ENCODE results near the gene RXFP3. TPM values are rescaled to one million over a fixed set of nuclear protein-coding genes. Genes with fewer than 3 reads are reported as not detected.
A peak's percentile ranks its signal among the peaks of the same experiment; 100 is the strongest.
"Not testable (repeated sequence)": the region's sequence is repeated elsewhere in the genome, so short reads cannot be mapped to it uniquely, and the experiment has no call there.

RXFP3 gene, protein sequence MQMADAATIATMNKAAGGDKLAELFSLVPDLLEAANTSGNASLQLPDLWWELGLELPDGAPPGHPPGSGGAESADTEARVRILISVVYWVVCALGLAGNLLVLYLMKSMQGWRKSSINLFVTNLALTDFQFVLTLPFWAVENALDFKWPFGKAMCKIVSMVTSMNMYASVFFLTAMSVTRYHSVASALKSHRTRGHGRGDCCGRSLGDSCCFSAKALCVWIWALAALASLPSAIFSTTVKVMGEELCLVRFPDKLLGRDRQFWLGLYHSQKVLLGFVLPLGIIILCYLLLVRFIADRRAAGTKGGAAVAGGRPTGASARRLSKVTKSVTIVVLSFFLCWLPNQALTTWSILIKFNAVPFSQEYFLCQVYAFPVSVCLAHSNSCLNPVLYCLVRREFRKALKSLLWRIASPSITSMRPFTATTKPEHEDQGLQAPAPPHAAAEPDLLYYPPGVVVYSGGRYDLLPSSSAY
- total RNA-seq = not detected
- long read RNA-seq = 0 reads

DNA sequence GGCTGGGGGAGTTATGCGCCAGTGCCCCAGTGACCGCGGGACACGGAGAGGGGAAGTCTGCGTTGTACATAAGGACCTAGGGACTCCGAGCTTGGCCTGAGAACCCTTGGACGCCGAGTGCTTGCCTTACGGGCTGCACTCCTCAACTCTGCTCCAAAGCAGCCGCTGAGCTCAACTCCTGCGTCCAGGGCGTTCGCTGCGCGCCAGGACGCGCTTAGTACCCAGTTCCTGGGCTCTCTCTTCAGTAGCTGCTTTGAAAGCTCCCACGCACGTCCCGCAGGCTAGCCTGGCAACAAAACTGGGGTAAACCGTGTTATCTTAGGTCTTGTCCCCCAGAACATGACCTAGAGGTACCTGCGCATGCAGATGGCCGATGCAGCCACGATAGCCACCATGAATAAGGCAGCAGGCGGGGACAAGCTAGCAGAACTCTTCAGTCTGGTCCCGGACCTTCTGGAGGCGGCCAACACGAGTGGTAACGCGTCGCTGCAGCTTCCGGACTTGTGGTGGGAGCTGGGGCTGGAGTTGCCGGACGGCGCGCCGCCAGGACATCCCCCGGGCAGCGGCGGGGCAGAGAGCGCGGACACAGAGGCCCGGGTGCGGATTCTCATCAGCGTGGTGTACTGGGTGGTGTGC is at the start of gene RXFP3:
Gene RXFP3 (plus strand): TSS at position 6 of the 636 bp plus-strand sequence. CDS start 355 bp downstream, at position 361.
- intact Hi-C loops (cut with DNase I, micrococcal nuclease) = no loop called here
- DNase-seq (no peak), ATAC-seq (no peak)

DNA sequence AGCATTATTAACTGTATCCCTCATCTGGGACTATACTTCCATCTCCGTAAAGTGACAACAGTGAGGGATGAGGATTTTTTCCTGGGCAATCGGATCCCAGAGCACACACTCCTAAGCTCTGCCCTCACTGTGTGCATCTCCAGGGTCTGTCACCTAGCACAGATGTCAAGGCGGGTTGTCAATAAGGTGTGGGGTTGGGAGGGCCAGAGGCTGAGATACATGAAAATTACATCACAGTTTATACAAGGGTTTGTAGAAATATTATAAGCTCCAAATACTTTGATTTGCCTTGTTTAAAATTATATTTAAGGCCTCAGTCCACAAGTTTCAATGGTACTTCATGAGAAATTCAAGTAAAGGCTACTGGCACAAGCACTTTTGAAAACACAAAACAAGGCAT is 48.9 kb upstream of the RXFP3 start:
- DNase-seq (no peak), ATAC-seq (no peak)
- intact Hi-C loops (cut with DNase I, micrococcal nuclease) = no loop called here

GRCh38 chr5:33888587-33888986 is 47.6 kb upstream of the RXFP3 start:
- intact Hi-C loops (cut with DNase I, micrococcal nuclease) = no loop called here
- ATAC-seq (no peak), DNase-seq (no peak)

- DNase-seq (no peak), ATAC-seq (no peak)
- intact Hi-C loops (cut with DNase I, micrococcal nuclease) = no loop called here
Measured at GRCh38 chr5:33890131-33891032, 45.8 kb upstream of the RXFP3 start.

- intact Hi-C loops (cut with DNase I, micrococcal nuclease) = no loop called here
- no peak for DNase-seq
- no peak for ATAC-seq
Measured at GRCh38 chr5:33891446-33891787, 44.8 kb upstream of the RXFP3 start.

DNA sequence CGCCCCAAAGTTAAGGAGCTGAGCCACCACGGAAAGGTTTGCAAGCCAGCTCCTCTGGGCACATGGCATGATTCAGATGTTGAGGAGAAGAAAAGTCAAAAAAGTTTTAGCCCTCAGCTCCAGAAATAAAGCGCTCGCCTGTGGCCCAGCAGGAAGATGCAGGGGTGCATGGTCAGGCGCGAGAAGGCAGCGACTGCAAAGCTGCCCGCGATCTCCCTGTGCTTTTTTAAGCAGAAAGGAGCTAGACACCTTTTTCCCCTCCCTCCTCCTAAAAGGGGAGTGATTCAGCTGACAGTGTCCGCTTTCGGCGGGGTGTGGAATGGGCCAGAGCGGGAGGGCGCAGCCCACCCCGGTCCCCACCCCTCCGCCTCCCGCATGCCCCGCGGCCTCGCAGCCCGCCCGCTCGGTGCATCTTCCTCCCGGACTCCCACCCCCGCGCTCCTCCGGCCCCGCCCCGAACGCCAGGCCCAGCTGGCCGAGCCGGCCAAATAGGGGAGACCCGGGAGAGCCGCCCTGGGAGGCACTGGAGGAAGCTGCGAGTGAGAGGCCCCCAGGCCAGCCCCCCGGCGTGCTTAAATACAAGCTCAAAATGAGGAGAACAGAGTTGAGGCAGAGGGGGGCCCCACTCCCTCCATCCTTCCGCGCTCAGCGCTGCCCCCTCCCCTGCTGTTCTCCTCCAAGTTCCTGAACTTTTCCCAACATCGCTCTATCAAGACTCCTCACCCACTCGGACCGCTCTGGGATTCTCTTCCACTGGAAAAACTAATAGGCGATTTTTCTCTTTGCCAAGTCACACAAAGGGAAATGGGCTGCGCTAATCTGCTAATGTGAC is 44.2 kb upstream of the RXFP3 start, which contains the start of gene ADAMTS12:
Gene ADAMTS12 (minus strand): TSS at position 203 of the 832 bp plus-strand sequence. CDS start 134 bp downstream, at position 69.
- ATAC-seq = no peak
- intact Hi-C loops (cut with DNase I, micrococcal nuclease) = no loop called here
- peak in 1 of 2 donors; percentile 23 for DNase-seq

DNA sequence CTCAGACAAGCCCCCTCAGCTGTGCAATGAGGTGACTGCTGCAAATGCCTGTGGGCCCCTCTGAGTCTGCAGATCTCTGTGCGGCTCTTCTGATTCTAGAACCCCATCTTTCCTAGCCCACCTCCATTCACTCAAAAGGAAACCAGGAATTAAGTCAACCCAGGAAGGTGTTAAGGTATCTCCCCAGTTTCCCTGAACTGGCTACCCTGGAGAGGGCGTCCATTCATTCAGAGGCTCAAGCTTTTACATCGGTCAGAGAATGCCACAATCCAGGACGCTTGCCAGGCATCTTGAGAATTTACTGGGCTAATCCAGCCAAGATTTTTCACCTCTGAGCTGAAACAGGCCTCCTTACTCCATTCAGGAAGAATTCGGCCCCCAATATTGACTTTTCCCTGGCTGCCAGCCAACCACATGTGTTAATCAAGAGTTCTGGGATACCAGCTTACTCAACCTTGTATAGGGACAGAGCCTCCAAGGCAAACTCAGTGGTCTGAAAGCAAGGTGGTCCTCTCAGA is 43.5 kb upstream of the RXFP3 start:
- ATAC-seq (no peak), DNase-seq (peak in 1 of 2 donors; percentile 12)
- intact Hi-C loops (cut with DNase I, micrococcal nuclease) = no loop called here

DNA sequence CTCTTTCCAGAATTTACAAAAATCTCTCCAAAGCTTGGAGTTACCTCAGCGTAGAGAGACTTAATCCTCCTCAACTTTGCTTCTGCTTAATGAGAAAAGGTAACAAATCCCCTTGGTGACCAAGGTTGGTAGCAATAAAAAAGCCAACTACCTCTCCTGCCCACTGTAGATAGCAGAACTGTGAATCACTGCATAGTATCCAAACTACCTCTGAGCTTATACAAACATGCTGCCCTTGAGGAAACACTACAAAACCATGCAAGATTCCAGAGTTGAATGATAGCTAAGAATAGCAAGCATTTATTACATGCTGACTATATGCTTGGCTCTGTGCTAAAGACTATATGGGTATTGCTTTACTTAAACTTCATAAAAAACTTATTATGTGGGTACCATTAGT is 41.6 kb upstream of the RXFP3 start:
- ATAC-seq (no peak), DNase-seq (no peak)
- intact Hi-C loops (cut with DNase I, micrococcal nuclease) = no loop called here

- ATAC-seq (no peak), DNase-seq (no peak)
- intact Hi-C loops (cut with DNase I, micrococcal nuclease) = no loop called here
Measured at GRCh38 chr5:33901156-33901555, 35.0 kb upstream of the RXFP3 start.

DNA sequence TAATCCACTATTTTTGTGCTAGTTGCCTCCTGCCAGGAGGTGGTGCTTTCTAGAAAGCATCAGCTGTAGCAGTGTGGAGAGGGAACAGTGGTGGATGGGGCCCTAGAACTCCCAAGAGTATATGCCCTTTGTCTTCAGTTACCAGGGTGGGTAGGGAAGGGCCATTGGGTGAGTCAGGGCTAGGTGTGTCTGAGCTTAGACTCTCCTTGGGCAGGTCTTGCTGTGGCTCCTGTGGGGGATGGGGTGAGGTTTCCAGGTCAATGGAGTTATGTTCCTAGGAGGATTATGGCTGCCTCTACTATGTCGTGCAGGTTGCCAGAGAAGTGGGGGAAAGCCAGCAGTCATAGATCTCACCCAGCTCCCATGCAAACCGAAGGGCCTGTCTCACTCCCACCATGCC is 33.1 kb upstream of the RXFP3 start:
- no peak for DNase-seq
- intact Hi-C loops (cut with DNase I, micrococcal nuclease) = no loop called here
- ATAC-seq = no peak

- DNase-seq (no peak), ATAC-seq (no peak)
- intact Hi-C loops (cut with DNase I, micrococcal nuclease) = no loop called here
Measured at GRCh38 chr5:33905381-33905780, 30.8 kb upstream of the RXFP3 start.

DNA sequence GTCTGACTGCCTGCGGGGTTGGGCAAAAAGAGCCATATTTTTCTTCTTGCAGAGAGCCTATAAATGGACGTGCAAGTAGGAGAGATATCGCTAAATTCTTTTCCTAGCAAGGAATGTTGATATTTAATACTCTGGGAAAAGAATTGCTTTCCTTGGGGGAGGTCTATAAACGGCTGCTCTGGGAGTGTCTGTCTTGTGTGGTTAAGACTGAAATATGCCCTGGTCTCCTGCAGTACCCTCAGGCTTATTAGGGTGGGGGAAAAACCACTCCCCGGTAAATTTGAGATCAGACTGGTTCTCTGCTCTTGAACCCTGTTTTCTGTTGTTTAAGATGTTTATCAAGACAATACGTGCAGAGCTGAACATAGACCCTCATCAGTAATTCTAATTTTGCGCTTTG is 29.9 kb upstream of the RXFP3 start:
- intact Hi-C loops (cut with DNase I, micrococcal nuclease); ATAC-seq; DNase-seq: not testable (repeated sequence)

- DNase-seq; ATAC-seq; intact Hi-C loops (cut with DNase I, micrococcal nuclease): not testable (repeated sequence)
Measured at GRCh38 chr5:33914844-33915243, 21.3 kb upstream of the RXFP3 start.

DNA sequence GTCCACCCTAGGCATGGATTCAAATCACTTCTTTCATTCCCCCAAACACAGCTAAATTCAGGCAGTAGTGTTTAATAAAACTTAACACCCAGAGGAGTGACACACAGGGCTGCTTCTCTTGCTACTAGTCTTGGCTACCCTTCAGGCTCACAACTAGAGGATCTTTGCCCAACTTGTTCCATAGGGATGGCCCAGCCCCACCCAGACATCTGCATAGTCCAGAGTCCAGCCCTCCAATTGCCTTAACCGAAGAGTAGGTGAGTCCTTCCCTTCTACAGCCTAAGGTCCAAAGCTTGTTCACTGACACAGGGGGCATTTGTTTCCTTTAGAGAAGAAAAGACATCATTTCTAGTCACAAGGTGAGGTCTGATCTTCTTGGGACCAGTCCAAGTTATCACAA is 15.2 kb upstream of the RXFP3 start:
- intact Hi-C loops (cut with DNase I, micrococcal nuclease) = no loop called here
- ATAC-seq = peak; percentile 90
- DNase-seq = peak in 1 of 2 donors; percentile 20

GRCh38 chr5:33925278-33925677 is 10.9 kb upstream of the RXFP3 start:
- ATAC-seq (no peak), DNase-seq (no peak)
- intact Hi-C loops (cut with DNase I, micrococcal nuclease) = no loop called here

- DNase-seq = no peak
- ATAC-seq = no peak
- intact Hi-C loops (cut with DNase I, micrococcal nuclease) = no loop called here
Measured at GRCh38 chr5:33927685-33928084, 8.5 kb upstream of the RXFP3 start.

- ATAC-seq (no peak), DNase-seq (no peak)
- intact Hi-C loops (cut with DNase I, micrococcal nuclease) = no loop called here
Measured at GRCh38 chr5:33928283-33928682, 7.9 kb upstream of the RXFP3 start.
